ENCODE data around the gene RBFOX2.
"Not testable (repeated sequence)": the region's sequence is repeated elsewhere in the genome, so short reads cannot be mapped to it uniquely, and the experiment has no call there.

Gene RBFOX2

GRCh38 chr22:36044517-36044916, 15.9 kb upstream of the RBFOX2 start:
- not testable (repeated sequence) for DNase-seq (ENCODE audit: low read depth in 2 of 3, low spot score in 1 of 3)

DNA sequence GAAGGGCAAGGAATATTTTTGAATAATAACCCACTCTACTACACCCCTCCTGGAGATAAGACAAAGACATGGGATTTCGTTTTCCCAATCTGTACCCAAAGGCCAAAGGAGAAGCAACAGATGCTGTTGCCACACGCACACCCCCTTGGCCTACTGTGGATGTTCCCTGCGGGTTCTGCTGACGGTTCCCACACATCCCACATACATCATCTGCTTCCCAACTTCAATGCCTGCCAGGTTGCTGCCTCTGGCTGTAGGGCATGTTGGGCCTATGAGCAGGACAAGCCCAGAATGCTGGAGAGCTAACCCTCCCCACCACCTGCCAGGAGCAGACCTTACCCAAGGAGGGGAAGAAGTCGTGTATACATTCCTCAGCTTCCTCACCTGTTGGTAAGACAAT, 13.6 kb upstream of the RBFOX2 start:
- DNase-seq (ENCODE audit: low read depth in 2 of 3, low spot score in 1 of 3) = no peak

GRCh38 chr22:36039125-36039524, 10.5 kb upstream of the RBFOX2 start:
- no peak for DNase-seq (ENCODE audit: low read depth in 2 of 3, low spot score in 1 of 3)

DNA sequence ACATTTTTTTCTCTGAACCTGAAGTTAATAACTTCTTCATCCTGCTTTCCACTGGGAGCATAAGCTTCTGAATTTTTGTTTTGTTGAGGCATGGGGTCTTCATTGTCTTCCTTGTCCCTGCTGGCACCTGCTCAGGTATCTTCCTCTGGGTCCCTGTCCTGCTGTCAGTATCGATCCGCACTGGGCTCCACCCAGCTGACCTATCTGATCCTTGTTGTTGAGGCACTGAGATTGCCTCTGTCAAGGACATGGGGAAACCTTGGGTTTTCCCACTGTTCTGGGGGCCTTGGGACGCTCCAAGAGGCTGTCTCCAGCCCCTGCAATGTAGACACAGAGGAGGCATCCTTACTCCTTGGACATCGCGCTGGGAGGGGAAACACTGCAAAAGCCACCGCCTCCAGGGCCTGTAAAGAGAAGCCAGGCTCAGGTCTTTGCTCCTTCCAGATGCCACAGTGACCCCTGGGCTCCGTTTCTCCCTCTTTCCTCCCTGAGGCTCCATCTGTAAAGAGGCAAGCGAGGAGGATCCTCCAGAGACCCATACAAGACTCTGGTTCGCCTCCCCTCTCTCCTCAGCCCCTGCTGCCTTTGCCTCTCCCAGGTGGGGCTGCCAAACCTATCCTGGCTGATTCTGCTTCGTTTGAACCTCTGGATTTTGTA, 8.6 kb upstream of the RBFOX2 start:
- no peak for DNase-seq (ENCODE audit: low read depth in 2 of 3, low spot score in 1 of 3)

GRCh38 chr22:36036167-36036624, 7.6 kb upstream of the RBFOX2 start:
- DNase-seq (ENCODE audit: low read depth in 2 of 3, low spot score in 1 of 3) = no peak

DNA sequence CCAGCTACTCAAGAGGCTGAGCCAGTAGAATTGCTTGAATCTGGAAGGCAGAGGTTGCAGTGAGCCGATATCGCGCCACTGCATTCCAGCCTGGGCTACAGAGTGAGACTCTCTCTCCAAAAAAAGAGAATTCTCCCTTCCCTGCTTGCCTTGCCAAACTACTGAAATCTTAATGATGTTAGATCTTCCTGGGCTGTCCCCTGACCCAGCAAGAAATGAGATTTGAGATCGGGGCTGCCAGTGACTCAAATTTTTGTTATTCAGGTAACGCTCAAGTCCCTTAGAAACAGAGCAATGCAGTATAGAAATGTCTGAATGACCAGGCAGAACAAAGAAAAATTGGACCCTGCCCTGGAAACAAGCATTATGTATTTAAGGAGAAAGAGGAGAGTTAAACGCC, 4.0 kb upstream of the RBFOX2 start:
- no peak for DNase-seq (ENCODE audit: low read depth in 2 of 3, low spot score in 1 of 3)

GRCh38 chr22:36029406-36029755, 757 bp upstream of the RBFOX2 start:
- no peak for DNase-seq (ENCODE audit: low read depth in 2 of 3, low spot score in 1 of 3)

GRCh38 chr22:36027935-36028645, 534 bp downstream of the RBFOX2 start:
- DNase-seq (ENCODE audit: low read depth in 2 of 3, low spot score in 1 of 3) = peak in 2 of 3 donors; percentile 2 to 14

- DNase-seq (ENCODE audit: low read depth in 2 of 3, low spot score in 1 of 3) = no peak
Observed at GRCh38 chr22:36027579-36027934, 1.1 kb downstream of the RBFOX2 start.

- no peak for DNase-seq (ENCODE audit: low read depth in 2 of 3, low spot score in 1 of 3)
Observed at GRCh38 chr22:36026741-36027140, 1.9 kb downstream of the RBFOX2 start.

DNA sequence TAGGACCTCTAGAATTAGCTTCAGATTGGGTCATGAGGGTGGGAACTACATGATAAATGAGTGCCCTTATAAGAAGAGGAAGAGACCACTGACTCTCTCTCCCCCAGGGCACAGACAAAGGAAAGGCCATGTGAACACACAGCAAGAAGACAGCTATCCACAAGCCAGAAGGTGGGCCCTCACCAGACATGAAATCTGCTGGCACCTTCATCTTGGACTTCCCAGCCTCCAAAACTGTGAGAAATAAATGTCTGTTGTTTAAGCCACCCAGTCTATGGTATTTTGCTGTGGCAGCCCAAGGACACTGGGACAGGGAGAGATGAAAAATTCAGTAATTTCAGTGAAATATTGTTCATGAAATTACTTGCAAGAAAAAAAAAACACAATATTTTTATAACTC, 5.9 kb downstream of the RBFOX2 start:
- no peak for DNase-seq (ENCODE audit: low read depth in 2 of 3, low spot score in 1 of 3)

GRCh38 chr22:36022162-36022561, 6.5 kb downstream of the RBFOX2 start:
- DNase-seq (ENCODE audit: low read depth in 2 of 3, low spot score in 1 of 3) = no peak

DNA sequence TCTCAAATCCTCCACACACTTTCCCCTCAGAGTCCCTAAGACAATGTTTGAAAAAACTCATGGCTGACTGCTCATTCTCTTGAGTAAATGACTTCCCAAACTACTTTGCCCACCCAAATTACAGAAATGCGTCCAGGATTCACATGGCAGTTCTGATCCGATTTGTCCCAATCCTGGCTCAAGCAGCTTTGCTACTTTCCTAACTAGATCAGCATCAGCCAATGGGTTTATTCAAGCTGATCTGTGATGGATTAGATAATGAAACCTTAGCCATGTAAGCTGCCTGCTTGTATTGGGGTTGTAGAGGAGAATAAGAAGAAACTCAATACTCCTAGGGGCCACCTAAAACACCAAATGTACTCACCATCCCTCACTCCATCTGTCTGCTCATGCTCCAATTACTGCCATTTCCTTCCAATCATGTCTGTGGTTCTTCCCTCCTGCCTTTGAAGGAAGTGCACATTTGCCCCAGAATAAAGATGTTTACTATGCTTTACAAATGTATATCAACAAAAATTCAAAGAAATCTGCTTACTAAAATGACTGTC, 6.9 kb downstream of the RBFOX2 start:
- no peak for DNase-seq (ENCODE audit: low read depth in 2 of 3, low spot score in 1 of 3)

- DNase-seq (ENCODE audit: low read depth in 2 of 3, low spot score in 1 of 3) = not testable (repeated sequence)
Observed at GRCh38 chr22:36020865-36021264, 7.8 kb downstream of the RBFOX2 start.

DNA sequence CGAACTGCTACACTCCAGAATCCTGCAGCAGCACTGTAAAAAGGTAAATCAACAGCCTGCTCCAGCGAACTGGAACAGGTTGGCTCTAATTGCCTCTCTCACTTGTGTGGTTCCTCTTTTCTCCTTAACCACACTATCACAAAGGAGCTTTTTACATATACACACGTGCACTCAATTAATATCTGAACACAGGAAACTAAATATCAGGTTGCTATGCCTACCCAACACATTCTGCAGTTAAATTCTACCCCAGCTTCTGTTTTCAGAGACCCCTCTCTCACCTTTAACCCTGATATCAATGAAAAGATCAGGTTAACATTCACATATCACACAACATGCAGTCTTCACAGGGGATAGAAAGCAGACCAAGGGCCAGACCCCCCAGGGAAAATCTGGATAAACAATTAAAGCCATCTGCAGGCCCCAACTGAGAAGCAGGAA, 11.0 kb downstream of the RBFOX2 start:
- DNase-seq (ENCODE audit: low read depth in 2 of 3, low spot score in 1 of 3) = no peak

- no peak for DNase-seq (ENCODE audit: low read depth in 2 of 3, low spot score in 1 of 3)
Observed at GRCh38 chr22:36016684-36017083, 11.9 kb downstream of the RBFOX2 start.

DNA sequence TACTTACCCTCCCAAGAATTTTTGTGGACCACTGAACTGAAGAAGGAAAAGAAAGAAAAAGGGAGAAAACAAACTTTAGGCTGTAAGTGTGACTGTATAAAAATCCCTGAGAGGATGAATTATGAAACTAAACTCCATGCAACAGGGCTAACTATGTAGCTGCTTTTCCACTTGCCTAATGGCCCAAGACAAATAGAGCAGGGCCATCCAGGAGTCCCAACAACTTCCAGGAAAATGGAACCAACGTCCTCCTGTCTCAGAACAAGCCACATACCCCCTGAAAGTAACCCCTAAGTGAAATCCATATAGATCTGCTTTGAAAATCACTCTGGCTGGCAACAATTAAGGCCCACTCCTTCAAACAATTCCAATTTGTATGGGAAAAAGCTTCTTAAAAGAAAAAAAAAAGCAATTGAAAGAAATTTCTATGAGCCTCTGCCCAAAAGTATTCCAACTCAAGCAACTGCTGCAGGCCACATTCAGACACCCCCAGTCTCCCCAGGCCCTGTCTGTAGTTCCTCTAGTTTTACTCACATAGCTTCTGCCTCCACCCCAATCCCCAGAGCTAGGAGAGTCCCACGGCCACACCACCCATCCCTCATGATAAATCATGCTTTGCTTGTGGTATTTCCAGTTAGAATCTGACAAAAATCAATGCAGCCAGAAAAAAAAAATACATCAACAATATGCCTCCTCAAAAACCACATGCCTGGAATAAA, 12.7 kb downstream of the RBFOX2 start:
- no peak for DNase-seq (ENCODE audit: low read depth in 2 of 3, low spot score in 1 of 3)

GRCh38 chr22:36015155-36015810, 13.3 kb downstream of the RBFOX2 start:
- no peak for DNase-seq (ENCODE audit: low read depth in 2 of 3, low spot score in 1 of 3)

DNA sequence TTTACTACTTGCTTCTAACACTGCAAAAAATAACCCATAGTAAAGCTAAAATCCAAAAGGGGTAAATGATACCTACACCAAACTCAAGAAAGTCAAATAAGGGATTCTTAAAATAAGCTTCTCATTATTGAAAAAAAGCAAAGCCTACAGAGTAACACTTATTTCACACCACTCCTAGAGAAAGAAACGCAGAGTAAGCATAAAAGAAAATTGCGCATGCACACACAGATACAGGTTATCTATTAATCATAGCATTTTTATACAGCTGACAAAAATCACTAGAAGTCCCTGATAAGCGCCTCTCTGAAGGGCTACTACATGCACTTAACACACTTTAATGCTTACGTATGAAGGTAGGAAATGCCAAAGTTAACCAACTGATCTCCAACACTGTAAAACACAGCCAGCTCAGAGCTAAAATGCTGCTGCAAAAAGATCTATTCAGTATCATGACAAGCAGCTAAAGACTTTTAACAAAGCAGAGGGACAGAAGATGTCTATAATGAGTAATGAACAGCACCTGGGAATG, 14.0 kb downstream of the RBFOX2 start:
- DNase-seq (ENCODE audit: low read depth in 2 of 3, low spot score in 1 of 3) = no peak

DNA sequence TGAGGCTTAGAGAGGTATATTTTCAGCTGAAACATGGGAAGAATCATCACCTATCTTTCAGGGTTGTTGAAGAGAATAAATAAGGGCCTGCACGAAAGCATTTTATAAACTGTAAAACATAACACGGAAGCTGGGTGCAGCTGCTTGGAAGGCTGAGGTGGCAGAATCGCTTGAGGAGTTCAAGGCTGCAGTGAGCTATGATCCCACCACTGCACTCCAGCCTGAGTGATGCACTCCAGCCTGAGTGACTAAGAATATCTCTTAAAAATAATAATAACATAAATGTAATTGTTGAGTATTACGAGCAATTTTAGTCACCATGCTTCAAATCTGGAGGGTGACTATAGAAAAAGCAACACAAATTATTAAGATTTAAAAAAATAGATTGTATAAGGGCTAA, 16.3 kb downstream of the RBFOX2 start:
- no peak for DNase-seq (ENCODE audit: low read depth in 2 of 3, low spot score in 1 of 3)

- DNase-seq (ENCODE audit: low read depth in 2 of 3, low spot score in 1 of 3) = no peak
Observed at GRCh38 chr22:36010882-36011281, 17.7 kb downstream of the RBFOX2 start.
